ENCODE results near the gene ELP6.

GRCh38 chr3:47479826-47480160 lies 33.7 kb downstream of the ELP6 start:
- TF ChIP-seq CTCF (IDR thresholded peaks at IDR 0.05; ENCODE audit: low read length) (no peak), EZH2 (IDR thresholded peaks at IDR 0.05; ENCODE audit: borderline replicate concordance, low read length) (no peak)
